ENCODE results near the gene PAX9. TPM values are rescaled to one million over a fixed set of nuclear protein-coding genes. Genes with fewer than 3 reads are reported as not detected.

Gene PAX9
- total RNA-seq, 1 donor from 2014 or later = 0.17 TPM

DNA sequence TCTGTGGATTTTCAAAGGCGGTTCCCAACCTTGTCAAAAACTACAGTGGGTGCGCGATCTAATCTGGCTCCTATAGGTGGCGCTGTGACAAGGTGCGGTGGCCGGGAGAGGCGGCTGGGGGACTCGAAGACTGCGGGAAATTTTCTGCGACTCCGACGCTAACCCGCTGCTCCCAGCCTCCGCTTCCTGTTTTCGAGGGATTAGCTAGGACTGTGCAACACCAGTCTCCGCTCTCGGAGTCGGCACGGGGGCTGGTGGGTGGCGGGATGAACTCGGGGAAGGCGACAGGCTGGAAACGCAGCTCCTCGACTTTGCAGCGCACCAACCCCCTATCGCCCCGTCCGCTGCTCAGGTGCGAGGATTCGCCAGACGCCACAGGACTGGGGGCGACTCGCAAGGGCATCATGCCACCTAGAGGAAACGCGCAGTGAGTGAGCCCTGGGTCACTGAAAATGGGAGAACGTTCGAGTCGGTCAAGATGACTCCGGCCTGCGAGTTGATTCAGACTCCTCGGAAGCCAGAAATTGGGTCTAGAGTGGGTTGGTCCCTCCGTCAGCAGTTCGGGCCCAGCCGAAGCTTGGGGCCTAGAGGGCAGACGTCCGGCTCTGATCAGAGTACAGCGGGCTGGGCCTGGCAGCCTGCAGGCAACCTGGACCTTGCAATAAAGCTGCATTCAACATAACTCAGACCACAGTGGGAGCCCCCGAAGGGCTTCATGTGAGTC is 5.5 kb upstream of the PAX9 start:
- Mint-ChIP-seq H3K9me3 (ENCODE audit: low read depth) (peaks cover 4% of the 10 kb centered on the region), H3K27ac (ENCODE audit: unreplicated experiment) (no peak overlapping the region), H3K4me3 (ENCODE audit: unreplicated experiment) (no peak overlapping the region), H3K4me1 (ENCODE audit: low read depth) (peaks cover 23% of the 10 kb centered on the region), H3K27me3 (ENCODE audit: low read depth) (peaks cover 95% of the 10 kb centered on the region), H3K36me3 (ENCODE audit: low read depth) (peaks cover 5% of the 10 kb centered on the region)
- no peak for DNase-seq (ENCODE audit: low spot score)
- TF ChIP-seq CTCF (IDR thresholded peaks at IDR 0.05) = peak; percentile 75

GRCh38 chr14:36656687-36657398 is 4.8 kb upstream of the PAX9 start:
- H3K27ac Mint-ChIP-seq (ENCODE audit: unreplicated experiment) = no peak overlapping the region
- H3K27me3 Mint-ChIP-seq (ENCODE audit: low read depth) = peaks cover 95% of the 10 kb centered on the region
- TF ChIP-seq CTCF (IDR thresholded peaks at IDR 0.05) = no peak
- peaks cover 4% of the 10 kb centered on the region for H3K9me3 Mint-ChIP-seq (ENCODE audit: low read depth)
- no peak for DNase-seq (ENCODE audit: low spot score)
- H3K4me1 Mint-ChIP-seq (ENCODE audit: low read depth) = peaks cover 29% of the 10 kb centered on the region
- peaks cover 8% of the 10 kb centered on the region for H3K36me3 Mint-ChIP-seq (ENCODE audit: low read depth)
- peak overlapping the region; percentile 25 for H3K4me3 Mint-ChIP-seq (ENCODE audit: unreplicated experiment)

- TF ChIP-seq CTCF (IDR thresholded peaks at IDR 0.05) = peak; percentile 22
- Mint-ChIP-seq H3K36me3 (ENCODE audit: low read depth) (peaks cover 8% of the 10 kb centered on the region), H3K9me3 (ENCODE audit: low read depth) (peaks cover 4% of the 10 kb centered on the region), H3K27me3 (ENCODE audit: low read depth) (peaks cover 95% of the 10 kb centered on the region), H3K4me3 (ENCODE audit: unreplicated experiment) (peak overlapping the region; percentile 9), H3K4me1 (ENCODE audit: low read depth) (peaks cover 34% of the 10 kb centered on the region), H3K27ac (ENCODE audit: unreplicated experiment) (no peak overlapping the region)
- DNase-seq (ENCODE audit: low spot score) = no peak
Observed at GRCh38 chr14:36657399-36658122, 4.1 kb upstream of the PAX9 start.

DNA sequence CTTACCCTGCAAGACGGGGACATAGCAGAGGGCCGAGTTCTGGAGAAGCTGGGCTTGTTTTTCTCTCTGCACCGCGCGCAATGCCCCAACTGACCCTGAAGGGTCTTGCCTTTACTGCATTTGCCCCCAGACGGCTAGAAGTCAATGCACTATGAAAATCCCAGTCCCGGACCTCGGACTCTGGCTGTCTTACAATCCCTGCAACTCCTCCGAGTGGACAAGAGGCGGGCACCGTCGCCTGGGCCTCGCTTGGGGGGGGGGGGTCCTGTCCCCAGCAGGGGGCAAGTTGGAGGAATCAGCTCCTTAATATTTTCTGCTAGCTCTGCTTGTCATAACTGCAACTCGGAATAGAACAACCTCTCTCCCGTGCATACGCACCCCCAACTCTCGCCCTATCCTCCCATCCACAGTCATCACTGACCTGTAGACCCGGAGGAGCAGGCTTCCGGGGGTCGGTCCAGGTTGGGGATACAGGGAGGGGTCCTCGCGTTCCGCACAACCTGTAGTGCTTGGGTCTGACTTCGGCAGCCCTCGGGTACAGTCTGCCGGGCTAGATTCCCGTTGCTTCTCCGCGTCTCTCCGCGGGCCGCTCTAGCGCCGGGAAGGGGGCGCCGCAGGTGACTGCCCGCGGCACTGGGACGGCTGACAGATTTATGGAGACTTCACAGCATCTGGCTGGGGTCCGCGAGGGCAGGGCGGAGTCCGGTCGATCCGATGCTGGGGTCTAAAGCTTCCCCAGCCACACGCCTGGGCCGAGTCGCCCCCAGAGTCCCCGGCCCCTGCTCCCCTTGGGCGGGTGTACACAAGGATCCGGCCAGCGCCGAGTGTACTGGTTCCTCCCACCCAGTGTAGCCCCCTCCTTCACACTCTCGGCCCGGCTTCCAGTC is 3.3 kb upstream of the PAX9 start:
- Mint-ChIP-seq H3K9me3 (ENCODE audit: low read depth) (peaks cover 4% of the 10 kb centered on the region), H3K4me1 (ENCODE audit: low read depth) (peaks cover 41% of the 10 kb centered on the region), H3K27ac (ENCODE audit: unreplicated experiment) (no peak overlapping the region), H3K4me3 (ENCODE audit: unreplicated experiment) (peak overlapping the region; percentile 5), H3K27me3 (ENCODE audit: low read depth) (peaks cover 94% of the 10 kb centered on the region), H3K36me3 (ENCODE audit: low read depth) (peaks cover 8% of the 10 kb centered on the region)
- no peak for TF ChIP-seq CTCF (IDR thresholded peaks at IDR 0.05)
- no peak for DNase-seq (ENCODE audit: low spot score)
